Measurements from ENCODE around the gene SLC7A6OS.
"Not testable (repeated sequence)": the region's sequence is repeated elsewhere in the genome, so short reads cannot be mapped to it uniquely, and the experiment has no call there.

SLC7A6OS gene

DNA sequence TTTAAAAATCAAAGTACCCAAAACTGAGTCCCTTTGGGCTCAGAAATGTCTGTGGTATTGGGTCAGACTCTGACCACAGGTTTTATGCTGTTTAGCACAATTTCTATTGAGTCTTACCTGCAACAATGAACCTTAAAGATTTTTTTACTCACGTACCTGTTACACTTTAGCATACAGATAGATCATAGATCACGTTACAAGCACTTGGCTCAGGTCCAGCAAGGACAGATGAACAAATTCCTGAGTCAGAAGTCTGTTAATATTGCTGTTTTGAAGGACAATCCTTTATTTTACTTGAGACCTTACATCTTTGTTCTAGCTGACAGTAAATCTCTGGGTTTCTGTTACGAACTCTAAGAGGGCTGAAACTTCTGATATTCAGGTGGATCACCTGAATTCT, 12.8 kb downstream of the SLC7A6OS start:
- no peak for DNase-seq

- no peak for DNase-seq
Measured at GRCh38 chr16:68296693-68297092, 14.1 kb downstream of the SLC7A6OS start.

DNA sequence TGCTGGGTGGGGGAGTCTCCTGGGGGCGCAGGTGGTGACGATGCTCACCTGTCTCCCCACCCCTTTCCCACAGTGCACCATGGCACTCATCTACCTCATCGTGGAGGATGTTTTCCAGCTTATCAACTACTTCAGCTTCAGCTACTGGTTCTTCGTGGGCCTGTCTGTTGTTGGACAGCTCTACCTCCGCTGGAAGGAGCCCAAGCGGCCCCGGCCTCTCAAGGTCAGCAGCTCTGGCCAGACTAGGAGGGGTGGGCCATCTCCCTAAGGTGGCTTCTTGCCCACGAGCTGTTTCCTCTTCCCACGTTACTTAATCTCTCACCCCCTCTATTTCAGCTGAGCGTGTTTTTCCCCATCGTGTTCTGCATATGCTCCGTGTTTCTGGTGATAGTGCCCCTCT, 14.5 kb downstream of the SLC7A6OS start:
- DNase-seq, result no peak

- no peak for DNase-seq
Measured at GRCh38 chr16:68292425-68292824, 18.3 kb downstream of the SLC7A6OS start.

DNA sequence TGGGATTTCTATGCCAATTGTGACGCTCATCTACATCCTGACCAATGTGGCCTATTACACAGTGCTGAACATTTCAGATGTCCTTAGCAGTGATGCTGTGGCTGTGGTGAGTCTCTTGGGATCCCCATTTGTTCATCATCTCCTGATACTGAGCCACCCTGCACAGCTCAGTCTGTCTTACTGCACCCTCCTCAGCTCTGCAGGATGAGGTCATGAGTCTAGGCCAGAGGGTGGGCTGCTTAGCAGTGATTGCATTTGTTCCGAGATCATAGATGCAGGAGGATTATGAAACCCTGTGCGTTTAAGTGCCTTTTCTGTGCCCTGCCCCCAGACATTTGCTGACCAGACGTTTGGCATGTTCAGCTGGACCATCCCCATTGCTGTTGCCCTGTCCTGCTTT, 19.5 kb downstream of the SLC7A6OS start:
- DNase-seq, result no peak

GRCh38 chr16:68290450-68290849, 20.3 kb downstream of the SLC7A6OS start:
- no peak for DNase-seq

- peak; percentile 45 for DNase-seq
Measured at GRCh38 chr16:68289621-68290329, 21.0 kb downstream of the SLC7A6OS start.

DNA sequence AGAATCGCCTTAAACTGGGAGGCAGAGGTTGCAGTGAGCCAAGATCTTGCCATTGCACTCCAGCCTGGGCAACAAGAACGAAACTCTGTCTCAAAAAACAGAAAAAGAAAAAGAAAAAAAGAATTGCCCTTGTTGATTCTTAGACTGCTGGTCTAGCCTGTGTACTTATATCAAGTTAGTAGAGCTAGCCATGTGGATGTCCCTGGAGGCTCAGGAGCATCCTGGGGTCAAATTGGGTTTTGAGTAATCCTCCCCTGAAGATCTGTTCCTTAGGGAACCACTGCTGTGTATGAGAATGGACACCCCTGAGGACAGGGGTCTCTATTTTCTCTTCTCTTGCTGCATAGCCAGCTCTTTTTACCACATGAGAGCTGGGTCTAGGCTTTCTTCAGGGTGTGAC, 21.5 kb downstream of the SLC7A6OS start:
- DNase-seq, result no peak

DNA sequence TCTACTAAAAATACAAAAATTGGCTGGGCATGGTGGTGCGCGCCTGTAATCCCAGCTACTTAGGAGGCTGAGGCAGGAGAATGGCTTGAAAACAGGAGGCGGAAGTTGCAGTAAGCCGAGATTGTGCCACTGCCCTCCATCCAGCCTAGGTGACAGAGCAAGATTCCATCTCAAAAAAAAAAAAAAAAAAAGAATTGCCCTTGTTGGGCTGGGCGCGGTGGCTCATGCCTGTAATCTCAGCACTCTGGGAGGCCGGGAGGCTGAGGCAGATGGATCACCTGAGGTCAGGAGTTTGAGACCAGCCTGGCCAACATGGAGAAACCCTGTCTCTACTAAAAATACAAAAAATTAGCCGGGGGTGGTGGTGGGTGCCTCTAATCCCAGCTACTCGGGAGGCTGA, 21.9 kb downstream of the SLC7A6OS start:
- DNase-seq, result not testable (repeated sequence)

GRCh38 chr16:68288252-68288650, 22.5 kb downstream of the SLC7A6OS start:
- no peak for DNase-seq

GRCh38 chr16:68287276-68288251, 23.2 kb downstream of the SLC7A6OS start:
- DNase-seq, result peak; percentile 40

GRCh38 chr16:68286153-68287074, 24.3 kb downstream of the SLC7A6OS start:
- no peak for DNase-seq

DNA sequence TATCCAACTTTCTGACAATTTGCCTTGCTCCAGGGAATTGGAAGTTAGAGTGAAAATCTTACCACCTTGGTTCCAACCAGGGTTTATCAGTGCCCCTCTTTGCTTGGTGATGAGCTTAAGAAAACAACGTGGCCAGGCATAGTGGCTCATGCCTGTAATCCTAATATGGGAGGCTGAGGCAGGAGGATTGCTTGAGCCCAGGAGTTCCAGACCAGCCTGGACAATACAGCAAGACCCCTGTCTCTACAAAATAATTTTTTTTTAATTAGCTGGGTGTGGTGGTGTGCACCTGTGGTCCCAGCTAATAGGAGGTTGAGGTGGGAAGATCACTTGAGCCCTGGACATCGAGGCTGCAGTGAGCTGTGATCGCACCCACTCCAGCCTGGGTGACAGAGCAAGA, 25.1 kb downstream of the SLC7A6OS start:
- no peak for DNase-seq

GRCh38 chr16:68284847-68285246, 25.9 kb downstream of the SLC7A6OS start:
- DNase-seq, result no peak

DNA sequence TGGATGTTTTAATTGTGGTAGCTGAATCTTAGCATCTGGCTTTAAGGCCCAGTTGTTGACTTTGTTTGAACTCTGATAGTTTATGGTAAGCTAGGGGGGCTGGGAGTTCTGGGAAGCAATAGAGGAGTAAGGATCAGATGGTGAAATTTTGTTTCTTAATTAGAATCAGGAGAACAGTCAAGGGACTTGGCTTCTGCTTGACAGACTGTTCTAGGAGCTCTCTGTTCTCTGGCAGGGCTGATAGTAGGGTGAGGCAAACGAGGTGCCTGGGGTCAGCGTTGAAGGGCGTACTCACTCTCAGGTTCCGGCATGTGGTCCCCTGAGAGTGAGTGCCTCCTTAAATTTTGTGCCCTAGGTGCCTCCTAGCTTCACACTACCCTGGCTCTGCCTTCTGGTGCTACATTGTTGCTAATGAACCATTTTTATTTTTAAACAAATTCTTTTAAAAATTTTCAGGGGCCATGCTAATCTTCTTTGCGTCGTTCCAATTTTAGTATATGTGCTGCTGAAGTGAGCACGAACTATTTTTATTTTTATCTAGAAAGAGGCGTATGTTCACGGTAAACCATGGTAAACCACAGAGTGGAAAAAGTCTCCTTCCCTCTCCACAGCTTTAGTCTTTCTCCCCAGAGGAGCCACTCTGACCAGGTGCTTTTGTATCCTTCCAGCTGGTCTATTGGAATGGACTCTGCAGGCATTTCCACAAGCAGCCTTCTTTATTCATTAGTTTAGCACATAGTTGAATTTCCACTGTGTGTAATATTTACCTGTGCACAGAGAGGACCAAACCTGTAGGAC, 26.7 kb downstream of the SLC7A6OS start:
- DNase-seq, result no peak

- DNase-seq, result no peak
Measured at GRCh38 chr16:68283346-68283745, 27.4 kb downstream of the SLC7A6OS start.

GRCh38 chr16:68282064-68282452, 28.7 kb downstream of the SLC7A6OS start:
- no peak for DNase-seq

DNA sequence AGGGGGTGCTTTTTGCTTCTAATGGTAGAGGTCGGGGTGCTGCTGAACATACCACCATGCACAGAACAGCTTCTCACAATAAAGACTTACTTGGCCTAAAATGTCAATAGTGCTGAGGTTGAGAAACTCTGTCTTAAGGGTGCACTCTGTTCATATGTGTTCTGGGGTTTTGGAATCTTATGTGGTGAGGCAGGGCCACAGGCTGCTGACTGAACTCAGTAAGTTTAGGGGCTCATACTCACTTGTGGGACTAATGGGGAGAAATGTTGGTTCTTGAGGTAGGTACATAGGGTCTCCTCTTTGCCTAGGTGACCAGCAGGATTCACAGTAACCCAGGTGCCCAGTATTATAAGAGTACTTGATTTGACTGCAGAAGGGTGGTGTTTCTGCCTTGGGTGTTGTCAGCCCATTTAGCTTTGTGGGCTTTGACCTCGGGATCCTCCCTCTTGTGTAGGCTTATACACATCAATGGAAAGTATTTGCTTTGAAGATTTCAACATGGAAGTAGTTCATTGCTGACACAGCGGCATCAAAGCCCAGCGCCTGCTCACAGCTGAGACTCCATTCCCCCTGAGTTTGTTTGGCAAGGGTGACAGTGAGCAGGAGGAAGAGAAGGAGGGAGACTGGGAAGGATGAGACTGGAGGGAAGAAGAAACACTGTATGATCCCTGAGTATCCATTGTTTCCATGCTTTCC, 29.2 kb downstream of the SLC7A6OS start:
- DNase-seq, result peak; percentile 37

- DNase-seq, result no peak
Measured at GRCh38 chr16:68279726-68280558, 30.8 kb downstream of the SLC7A6OS start.

DNA sequence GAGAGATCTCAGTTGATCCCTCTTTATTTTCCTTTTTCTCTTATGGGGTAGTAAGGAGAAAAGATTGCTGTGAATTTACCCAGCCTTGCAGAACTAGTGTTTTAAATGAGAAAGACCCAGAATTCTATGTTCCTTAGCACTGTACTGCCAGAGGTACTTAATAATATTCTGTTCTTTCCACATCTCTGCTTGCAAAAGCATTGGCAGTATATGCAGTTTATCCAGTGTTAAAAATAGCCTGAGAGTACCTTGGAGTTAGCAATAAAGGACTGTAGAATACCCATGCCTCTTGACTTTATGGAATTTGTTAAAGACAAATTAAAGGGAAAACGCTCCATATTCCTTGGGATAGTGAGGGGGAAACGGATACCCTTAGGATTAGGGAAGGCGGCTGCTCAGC, 34.5 kb downstream of the SLC7A6OS start:
- no peak for DNase-seq
